DOHH2 (cell line): ENCODE results near the gene TPPP2.

Source experiments
- CTCF ChIP-seq: fragments of 200-600 bp; sonication (generic); IDR thresholded peaks from one replicate; pipeline ENCODE4 v1.5.1; 2014; ENCODE audit warnings: antibody characterized with exemption, mild to moderate bottlenecking, low read depth, low read length; ENCODE audit not compliant: poor library complexity, severe bottlenecking
- EZH2phosphoT487 ChIP-seq: fragments of 200-600 bp; sonication (generic); IDR thresholded peaks from 2 replicates; pipeline ENCODE4 v1.6.1; 2017; ENCODE audit warnings: borderline replicate concordance, mild to moderate bottlenecking, antibody characterized with exemption, low read length, moderate library complexity, mixed read lengths

- TF ChIP-seq CTCF = no peak
- TF ChIP-seq EZH2phosphoT487 = no peak
Observed at GRCh38 chr14:20989471-20989786, 40.6 kb upstream of the TPPP2 start.
